ENCODE results near the gene FARP2. TPM values are rescaled to one million over a fixed set of nuclear protein-coding genes. Genes with fewer than 3 reads are reported as not detected.
A peak's percentile ranks its signal among the peaks of the same experiment; 100 is the strongest.

The FARP2 gene
- total and polyA plus RNA-seq, 2 of the 13 experiments (the other 11 are each of a cell fraction or from before 2014, with no cell fraction given): 28.0 to 45.4 TPM

DNA sequence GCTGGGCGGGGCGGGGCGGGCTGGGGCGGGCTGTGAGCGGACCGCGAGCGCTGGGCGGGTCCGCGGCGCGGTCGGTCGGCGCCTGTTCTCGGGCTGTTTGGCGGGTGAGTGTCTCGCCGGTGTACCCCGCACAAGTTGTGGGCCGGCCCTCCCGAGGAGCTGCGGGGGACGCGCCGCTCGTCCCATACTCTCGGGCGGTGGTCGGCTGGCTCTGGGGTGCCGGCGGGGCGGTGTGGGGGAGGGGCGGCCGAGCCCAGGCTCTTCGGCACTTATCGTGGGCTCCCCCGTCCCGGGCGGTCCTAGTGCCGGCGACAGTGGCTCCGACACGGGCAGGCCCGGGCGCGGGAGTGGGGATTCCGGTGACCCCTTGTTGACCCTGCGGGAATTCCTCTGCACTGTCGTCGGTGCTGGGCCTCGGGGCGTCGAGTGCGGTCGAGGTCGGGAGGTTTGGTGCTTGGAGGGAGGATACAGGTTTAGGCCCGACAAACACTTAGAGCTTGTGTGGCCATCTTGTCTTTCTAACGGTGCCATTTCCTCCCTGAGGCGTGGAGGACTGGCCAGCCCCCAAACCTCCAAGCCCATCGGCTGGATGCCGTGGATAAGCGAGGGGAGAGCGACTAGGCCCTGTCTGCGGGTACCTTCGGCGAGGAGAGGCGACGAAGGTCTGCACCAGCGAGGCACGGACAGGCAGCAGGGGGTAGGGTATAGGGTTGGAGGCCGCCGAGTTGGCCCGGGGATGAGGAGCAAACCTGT is 40.0 kb upstream of the FARP2 start, which contains the start of gene SEPTIN2 (continued):
- TF ChIP-seq, protein P1, sequence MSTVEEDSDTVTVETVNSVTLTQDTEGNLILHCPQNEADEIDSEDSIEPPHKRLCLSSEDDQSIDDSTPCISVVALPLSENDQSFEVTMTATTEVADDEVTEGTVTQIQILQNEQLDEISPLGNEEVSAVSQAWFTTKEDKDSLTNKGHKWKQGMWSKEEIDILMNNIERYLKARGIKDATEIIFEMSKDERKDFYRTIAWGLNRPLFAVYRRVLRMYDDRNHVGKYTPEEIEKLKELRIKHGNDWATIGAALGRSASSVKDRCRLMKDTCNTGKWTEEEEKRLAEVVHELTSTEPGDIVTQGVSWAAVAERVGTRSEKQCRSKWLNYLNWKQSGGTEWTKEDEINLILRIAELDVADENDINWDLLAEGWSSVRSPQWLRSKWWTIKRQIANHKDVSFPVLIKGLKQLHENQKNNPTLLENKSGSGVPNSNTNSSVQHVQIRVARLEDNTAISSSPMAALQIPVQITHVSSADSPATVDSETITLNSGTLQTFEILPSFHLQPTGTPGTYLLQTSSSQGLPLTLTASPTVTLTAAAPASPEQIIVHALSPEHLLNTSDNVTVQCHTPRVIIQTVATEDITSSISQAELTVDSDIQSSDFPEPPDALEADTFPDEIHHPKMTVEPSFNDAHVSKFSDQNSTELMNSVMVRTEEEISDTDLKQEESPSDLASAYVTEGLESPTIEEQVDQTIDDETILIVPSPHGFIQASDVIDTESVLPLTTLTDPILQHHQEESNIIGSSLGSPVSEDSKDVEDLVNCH (CRISPR knock-in tag; IDR thresholded peaks at IDR 0.05): no peak
- TF ChIP-seq, protein P2, sequence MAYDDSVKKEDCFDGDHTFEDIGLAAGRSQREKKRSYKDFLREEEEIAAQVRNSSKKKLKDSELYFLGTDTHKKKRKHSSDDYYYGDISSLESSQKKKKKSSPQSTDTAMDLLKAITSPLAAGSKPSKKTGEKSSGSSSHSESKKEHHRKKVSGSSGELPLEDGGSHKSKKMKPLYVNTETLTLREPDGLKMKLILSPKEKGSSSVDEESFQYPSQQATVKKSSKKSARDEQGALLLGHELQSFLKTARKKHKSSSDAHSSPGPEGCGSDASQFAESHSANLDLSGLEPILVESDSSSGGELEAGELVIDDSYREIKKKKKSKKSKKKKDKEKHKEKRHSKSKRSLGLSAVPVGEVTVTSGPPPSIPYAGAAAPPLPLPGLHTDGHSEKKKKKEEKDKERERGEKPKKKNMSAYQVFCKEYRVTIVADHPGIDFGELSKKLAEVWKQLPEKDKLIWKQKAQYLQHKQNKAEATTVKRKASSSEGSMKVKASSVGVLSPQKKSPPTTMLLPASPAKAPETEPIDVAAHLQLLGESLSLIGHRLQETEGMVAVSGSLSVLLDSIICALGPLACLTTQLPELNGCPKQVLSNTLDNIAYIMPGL (CRISPR knock-in tag; IDR thresholded peaks at IDR 0.05; ENCODE audit: borderline replicate concordance in 1 of 2, low read depth in 1 of 2): peak in 1 of 2 experiments; percentile 57; a peak in 2 of 4 replicates
- TF ChIP-seq, protein P3, sequence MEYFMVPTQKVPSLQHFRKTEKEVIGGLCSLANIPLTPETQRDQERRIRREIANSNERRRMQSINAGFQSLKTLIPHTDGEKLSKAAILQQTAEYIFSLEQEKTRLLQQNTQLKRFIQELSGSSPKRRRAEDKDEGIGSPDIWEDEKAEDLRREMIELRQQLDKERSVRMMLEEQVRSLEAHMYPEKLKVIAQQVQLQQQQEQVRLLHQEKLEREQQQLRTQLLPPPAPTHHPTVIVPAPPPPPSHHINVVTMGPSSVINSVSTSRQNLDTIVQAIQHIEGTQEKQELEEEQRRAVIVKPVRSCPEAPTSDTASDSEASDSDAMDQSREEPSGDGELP (IDR thresholded peaks at IDR 0.05; ENCODE audit: borderline replicate concordance, low read depth): 0 out of 2 replicates have a peak, but pooled peaks have one; percentile 7
- TF ChIP-seq EZH2 (conservative IDR thresholded peaks at IDR 0.05; ENCODE audit: low read depth, low read length) (no peak), ZNF136 (CRISPR knock-in tag; IDR thresholded peaks at IDR 0.05; ENCODE audit: low read depth) (no peak), RAD51 (IDR thresholded peaks at IDR 0.05; ENCODE audit: borderline replicate concordance) (no peak), SCMH1 (CRISPR knock-in tag; IDR thresholded peaks at IDR 0.05; ENCODE audit: borderline replicate concordance) (no peak), JUNB (CRISPR knock-in tag; IDR thresholded peaks at IDR 0.05; ENCODE audit: borderline replicate concordance) (no peak), LCORL (IDR thresholded peaks at IDR 0.05) (no peak), LCORL (CRISPR knock-in tag; IDR thresholded peaks at IDR 0.05) (no peak), SOX6 (IDR thresholded peaks at IDR 0.05) (no peak), SOX6 (CRISPR knock-in tag; IDR thresholded peaks at IDR 0.05) (peak; percentile 56; the same call in 1 of the 2 replicates), ZZZ3 (CRISPR knock-in tag; IDR thresholded peaks at IDR 0.05; ENCODE audit: borderline replicate concordance) (no peak), NFE2L1 (CRISPR knock-in tag; IDR thresholded peaks at IDR 0.05; ENCODE audit: borderline replicate concordance) (peak; percentile 70; the same call in 1 of the 2 replicates), ZNF747 (CRISPR knock-in tag; IDR thresholded peaks at IDR 0.05; ENCODE audit: borderline replicate concordance) (0 out of 2 replicates have a peak, but pooled peaks have one; percentile 20), MAZ (IDR thresholded peaks at IDR 0.05; ENCODE audit: borderline replicate concordance, low read depth, low read length) (peak; percentile 3; the same call in 1 of the 2 replicates), MAZ (CRISPR knock-in tag; IDR thresholded peaks at IDR 0.05; ENCODE audit: low read depth) (no peak; the same call in none of the 2 replicates), CTCF (CRISPR knock-in tag; IDR thresholded peaks at IDR 0.05) (no peak; the same call in 1 of the 2 replicates), TAF1 (CRISPR knock-in tag; IDR thresholded peaks at IDR 0.05) (no peak; the same call in 1 of the 2 replicates), HDAC1 (CRISPR knock-in tag; IDR thresholded peaks at IDR 0.05) (peak; percentile 80), FOSL1 (CRISPR knock-in tag; IDR thresholded peaks at IDR 0.05; ENCODE audit: borderline replicate concordance) (peak; percentile 26; the same call in 1 of the 2 replicates)
- TF ChIP-seq, protein P4, sequence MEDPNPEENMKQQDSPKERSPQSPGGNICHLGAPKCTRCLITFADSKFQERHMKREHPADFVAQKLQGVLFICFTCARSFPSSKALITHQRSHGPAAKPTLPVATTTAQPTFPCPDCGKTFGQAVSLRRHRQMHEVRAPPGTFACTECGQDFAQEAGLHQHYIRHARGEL (CRISPR knock-in tag; IDR thresholded peaks at IDR 0.05): no peak

Data from HepG2 (cell line).